ENCODE results near the gene ESCO1.

The ESCO1 gene

GRCh38 chr18:21490748-21491147 lies 109.8 kb downstream of the ESCO1 start:
- no peak for DNase-seq

GRCh38 chr18:21489919-21490495 lies 110.5 kb downstream of the ESCO1 start:
- no peak for DNase-seq

- peak in 15 of 51 donors; percentile 0 to 35 (median 15) for DNase-seq
Measured at GRCh38 chr18:21489119-21489750, 111.3 kb downstream of the ESCO1 start.

GRCh38 chr18:21486905-21487437 lies 113.5 kb downstream of the ESCO1 start:
- DNase-seq: no peak

- DNase-seq: no peak
Measured at GRCh38 chr18:21484851-21485636, 115.5 kb downstream of the ESCO1 start.

- no peak for DNase-seq
Measured at GRCh38 chr18:21483051-21483450, 117.5 kb downstream of the ESCO1 start.

GRCh38 chr18:21481739-21482138 lies 118.8 kb downstream of the ESCO1 start:
- no peak for DNase-seq

- no peak for DNase-seq
Measured at GRCh38 chr18:21479721-21480120, 120.8 kb downstream of the ESCO1 start.

Measured in hypothalamus (tissue), 51 donors.